Sigmoid colon (tissue), 7 donors: ENCODE results near the gene QKI. TPM values are rescaled to one million over a fixed set of nuclear protein-coding genes. Genes with fewer than 3 reads are reported as not detected.

Source experiments
- DNase-seq: peaks from one replicate; pipeline ENCODE4 v3.0.0-alpha.2; 2019
- H3K27ac ChIP-seq, 4 donors: fragments of 200-600 bp; sonication (generic); one replicate each; pipeline ENCODE4 v1.5.1; 2016 to 2019; ENCODE audit warnings: mild to moderate bottlenecking in 1 of 4
- H3K27me3 ChIP-seq, 3 donors: fragments of 200-600 bp; sonication (generic); one replicate each; pipeline ENCODE4 v1.5.1; 2019; ENCODE audit warnings: mild to moderate bottlenecking in 1 of 3
- H3K36me3 ChIP-seq, 4 donors: fragments of 200-600 bp; sonication (generic); one replicate each; pipeline ENCODE4 v1.5.1; 2016 to 2019
- H3K4me1 ChIP-seq, 4 donors: fragments of 200-600 bp; sonication (generic); one replicate each; pipeline ENCODE4 v1.5.1; 2017 to 2019
- H3K4me3 ChIP-seq, 4 donors: fragments of 200-600 bp; sonication (generic); one replicate each; pipeline ENCODE4 v1.5.1; 2017 to 2019; ENCODE audit warnings: mild to moderate bottlenecking in 2 of 4, moderate library complexity in 1 of 4
- H3K9me3 ChIP-seq, 4 donors: fragments of 200-600 bp in 3 of 4; sonication (generic) in 3 of 4; one replicate each; pipeline versions ENCODE4 v1.5.1 to v1.6.1; 2013 to 2019
- EP300 ChIP-seq, 4 donors: sonication (generic); formaldehyde crosslinking; IDR thresholded peaks; one replicate each; pipeline ENCODE4 v1.6.1; 2017; ENCODE audit warnings: antibody characterized with exemption in 4 of 4
- POLR2A ChIP-seq, 2 donors: fragments of 450-650 bp; IDR thresholded peaks; one replicate each; pipeline ENCODE4 v1.6.1; 2016; ENCODE audit warnings: antibody characterized with exemption in 2 of 2, mild to moderate bottlenecking in 2 of 2, moderate library complexity in 2 of 2
- POLR2AphosphoS5 ChIP-seq, 4 donors: sonication (generic); formaldehyde crosslinking; IDR thresholded peaks; one replicate each; pipeline ENCODE4 v1.6.1; 2017; ENCODE audit warnings: antibody characterized with exemption in 4 of 4
- WGBS, 2 donors: extraction: QIAGEN DNeasy Blood & Tissue Kit; methylation state at CpG; one replicate each; pipeline ENCODE4 v1.1.7; 2013; 5-methylcytosine and 5-hydroxymethylcytosine counted together
- intact Hi-C: fragments of 100-400 bp; cut with DNase I; formaldehyde crosslinking; loops from one replicate; pipeline ENCODE4 v1.15.1; 2023
- polyA plus RNA-seq, 3 donors: library from polyadenylated mRNA; stranded (reverse); fragments of 200-250 nt; gene quantifications; one replicate each; pipeline ENCODE4 v1.2.3, GENCODE V29; 2013
- total RNA-seq, 4 donors: library from RNA; depleted of rRNA; stranded (reverse); fragments of >200 nt; gene quantifications; one replicate each; pipeline ENCODE4 v1.1.0, GENCODE V29; 2016
- TF ChIP-seq, protein P1 (sequence below), 4 experiments: fragments of 450-650 bp in 3 of 4; fragments of 200-600 bp in 1 of 4; IDR thresholded peaks; one replicate each; pipeline ENCODE4 v1.5.1; 2016 to 2019; ENCODE audit warnings: antibody characterized with exemption in 4 of 4, mild to moderate bottlenecking in 3 of 4, moderate library complexity in 2 of 4
- donor health status: healthy with polysubstance abuse.
- donor health status: Bipolar disorder and iron deficiency.
- donor health status: healthy.

The QKI gene
- total and polyA plus RNA-seq, 7 donors: 9.2 to 146 (median 139) TPM

DNA sequence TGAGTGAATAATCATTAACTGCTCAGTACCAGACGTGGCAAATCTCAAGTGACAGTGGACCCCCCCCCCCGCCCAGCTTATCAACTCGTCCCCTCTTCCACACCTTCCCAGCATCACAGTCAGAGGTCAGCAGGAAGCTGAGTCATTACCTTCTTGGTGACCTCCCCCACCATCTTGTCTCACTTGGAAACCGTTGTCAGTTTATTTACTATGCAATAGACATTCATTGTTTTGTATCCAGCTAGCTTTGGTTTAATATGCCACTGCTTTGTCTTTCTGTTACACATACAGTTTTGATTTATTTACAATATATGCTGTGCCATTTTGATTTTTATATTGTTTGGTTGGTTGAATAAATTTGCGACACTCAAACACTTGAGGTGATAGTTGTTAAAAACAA lies 158.1 kb downstream of the QKI start:
- no peak for DNase-seq
- Histone ChIP-seq H3K9me3 (no peaks in the 10 kb centered on the region), H3K27ac (no peak overlapping the region), H3K36me3 (peaks cover 0 to 33% (median 2%) of the 10 kb centered on the region in 4 donors), H3K27me3 (no peaks in the 10 kb centered on the region), H3K4me3 (no peak overlapping the region), H3K4me1 (peaks cover 0 to 9% (median 0%) of the 10 kb centered on the region in 4 donors)
- WGBS, 2 donors: 48 to 73% methylated on average over 5 of the region's 5 CpGs
- intact Hi-C loops: no loop called here
- TF ChIP-seq POLR2A (IDR thresholded peaks at IDR 0.05): no peak
- TF ChIP-seq EP300 (IDR thresholded peaks at IDR 0.05): no peak
- TF ChIP-seq, protein P1, sequence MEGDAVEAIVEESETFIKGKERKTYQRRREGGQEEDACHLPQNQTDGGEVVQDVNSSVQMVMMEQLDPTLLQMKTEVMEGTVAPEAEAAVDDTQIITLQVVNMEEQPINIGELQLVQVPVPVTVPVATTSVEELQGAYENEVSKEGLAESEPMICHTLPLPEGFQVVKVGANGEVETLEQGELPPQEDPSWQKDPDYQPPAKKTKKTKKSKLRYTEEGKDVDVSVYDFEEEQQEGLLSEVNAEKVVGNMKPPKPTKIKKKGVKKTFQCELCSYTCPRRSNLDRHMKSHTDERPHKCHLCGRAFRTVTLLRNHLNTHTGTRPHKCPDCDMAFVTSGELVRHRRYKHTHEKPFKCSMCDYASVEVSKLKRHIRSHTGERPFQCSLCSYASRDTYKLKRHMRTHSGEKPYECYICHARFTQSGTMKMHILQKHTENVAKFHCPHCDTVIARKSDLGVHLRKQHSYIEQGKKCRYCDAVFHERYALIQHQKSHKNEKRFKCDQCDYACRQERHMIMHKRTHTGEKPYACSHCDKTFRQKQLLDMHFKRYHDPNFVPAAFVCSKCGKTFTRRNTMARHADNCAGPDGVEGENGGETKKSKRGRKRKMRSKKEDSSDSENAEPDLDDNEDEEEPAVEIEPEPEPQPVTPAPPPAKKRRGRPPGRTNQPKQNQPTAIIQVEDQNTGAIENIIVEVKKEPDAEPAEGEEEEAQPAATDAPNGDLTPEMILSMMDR (IDR thresholded peaks at IDR 0.05): no peak
- no peak for TF ChIP-seq POLR2AphosphoS5 (IDR thresholded peaks at IDR 0.05)

DNA sequence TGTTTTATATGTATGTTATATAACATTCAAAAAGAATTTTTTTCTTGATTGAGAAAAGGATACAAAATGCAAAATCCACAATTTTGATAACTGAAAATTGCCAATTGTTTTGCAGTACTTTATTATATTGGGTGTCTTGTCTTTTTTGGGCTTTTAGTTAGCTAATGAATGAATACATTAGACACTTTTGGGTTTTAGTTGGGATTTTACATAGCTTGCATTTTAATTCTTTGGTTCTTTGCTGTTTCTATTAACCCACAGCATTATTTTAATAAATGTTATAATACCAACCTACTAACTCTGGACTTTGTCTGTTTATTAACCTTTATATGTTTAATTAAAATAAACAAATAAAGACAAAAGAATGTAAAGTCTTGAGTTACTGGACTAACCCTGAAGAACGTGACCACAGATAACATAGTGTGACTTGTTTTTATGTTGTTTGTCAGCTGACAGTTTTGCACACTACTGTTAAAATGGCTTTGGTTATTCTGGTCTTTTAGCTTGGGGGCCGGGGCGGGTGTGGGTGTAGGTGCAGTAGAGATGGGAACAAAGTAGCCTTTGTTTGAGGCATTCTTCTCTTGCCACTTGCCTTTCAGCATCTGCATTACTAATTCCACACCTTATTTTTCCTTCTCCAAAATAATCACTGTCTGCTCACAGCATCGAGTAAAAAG lies 159.1 kb downstream of the QKI start:
- H3K4me3 ChIP-seq: no peak overlapping the region
- peaks cover 0 to 33% (median 2%) of the 10 kb centered on the region in 4 donors for H3K36me3 ChIP-seq
- no peaks in the 10 kb centered on the region for H3K9me3 ChIP-seq
- WGBS, 2 donors: 23 to 63% methylated on average over 4 of the region's 4 CpGs
- H3K27me3 ChIP-seq: no peaks in the 10 kb centered on the region
- no peak for TF ChIP-seq POLR2A (IDR thresholded peaks at IDR 0.05)
- TF ChIP-seq, protein P1 (IDR thresholded peaks at IDR 0.05): no peak
- H3K27ac ChIP-seq: no peak overlapping the region
- no peak for DNase-seq
- H3K4me1 ChIP-seq: peaks cover 0 to 9% (median under 1%) of the 10 kb centered on the region in 4 donors
- intact Hi-C loops: no loop called here

DNA sequence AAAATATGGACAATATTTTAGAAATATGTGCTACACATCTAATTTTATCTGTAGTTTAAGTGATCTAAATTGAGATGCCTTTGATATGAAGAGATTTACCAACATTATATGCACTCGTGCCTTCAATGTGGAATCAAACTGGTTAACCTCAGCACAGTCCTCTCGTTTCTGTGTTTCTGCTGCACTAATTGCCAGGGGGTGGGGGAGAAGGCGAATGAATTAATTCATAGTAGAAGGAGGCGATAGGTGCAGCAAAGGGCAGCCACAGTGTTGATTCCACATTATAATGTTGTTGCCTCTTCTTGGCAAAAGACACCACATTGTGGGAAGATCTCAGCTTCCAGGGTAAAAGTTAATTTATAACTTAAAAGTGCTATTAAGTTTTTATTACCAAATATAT lies 161.6 kb downstream of the QKI start:
- no peaks in the 10 kb centered on the region for H3K27me3 ChIP-seq
- TF ChIP-seq EP300 (IDR thresholded peaks at IDR 0.05): no peak
- TF ChIP-seq POLR2A (IDR thresholded peaks at IDR 0.05): no peak
- TF ChIP-seq, protein P1 (IDR thresholded peaks at IDR 0.05): no peak
- TF ChIP-seq POLR2AphosphoS5 (IDR thresholded peaks at IDR 0.05): no peak
- no peak overlapping the region for H3K4me3 ChIP-seq
- intact Hi-C loops: no loop called here
- DNase-seq: no peak
- no peaks in the 10 kb centered on the region for H3K9me3 ChIP-seq
- 21 to 57% methylated on average over 4 of the region's 4 CpGs for WGBS, 2 donors
- peaks cover 0 to 24% (median 2%) of the 10 kb centered on the region in 4 donors for H3K36me3 ChIP-seq
- H3K27ac ChIP-seq: no peak overlapping the region
- H3K4me1 ChIP-seq: peaks cover 0 to 30% (median 8%) of the 10 kb centered on the region in 4 donors

DNA sequence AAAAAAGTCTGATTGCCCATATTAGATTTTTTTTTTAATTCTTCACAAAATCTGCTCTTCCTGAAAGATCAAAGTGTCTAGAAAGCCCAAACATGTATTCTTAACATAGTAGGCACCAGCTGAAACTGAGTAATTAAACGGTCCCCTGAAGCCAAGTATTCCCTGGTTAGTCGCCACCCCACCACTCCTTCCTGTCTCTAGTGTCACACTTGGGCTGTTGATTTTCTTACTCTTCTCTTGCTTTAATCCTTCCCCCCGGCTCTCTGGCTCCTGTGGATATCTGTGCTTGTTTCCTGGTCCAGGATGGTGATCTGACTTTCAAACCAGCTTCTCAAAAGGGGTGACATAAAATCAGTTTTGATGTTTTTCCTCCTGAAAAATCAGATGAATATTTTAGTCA lies 162.9 kb downstream of the QKI start:
- Histone ChIP-seq H3K27ac (no peak overlapping the region), H3K9me3 (no peaks in the 10 kb centered on the region), H3K4me1 (peaks cover 0 to 30% (median 8%) of the 10 kb centered on the region in 4 donors), H3K36me3 (peaks cover 0 to 13% (median under 1%) of the 10 kb centered on the region in 4 donors), H3K27me3 (no peaks in the 10 kb centered on the region), H3K4me3 (no peak overlapping the region)
- DNase-seq: no peak
- intact Hi-C loops: no loop called here
- WGBS, 2 donors: 18 to 65% methylated on average over 3 of the region's 3 CpGs
- TF ChIP-seq, protein P1 (IDR thresholded peaks at IDR 0.05): no peak
- TF ChIP-seq POLR2A (IDR thresholded peaks at IDR 0.05) (no peak), EP300 (IDR thresholded peaks at IDR 0.05) (no peak), POLR2AphosphoS5 (IDR thresholded peaks at IDR 0.05) (no peak)
